Measurements from ENCODE around the gene PTPRN2.

The PTPRN2 gene

DNA sequence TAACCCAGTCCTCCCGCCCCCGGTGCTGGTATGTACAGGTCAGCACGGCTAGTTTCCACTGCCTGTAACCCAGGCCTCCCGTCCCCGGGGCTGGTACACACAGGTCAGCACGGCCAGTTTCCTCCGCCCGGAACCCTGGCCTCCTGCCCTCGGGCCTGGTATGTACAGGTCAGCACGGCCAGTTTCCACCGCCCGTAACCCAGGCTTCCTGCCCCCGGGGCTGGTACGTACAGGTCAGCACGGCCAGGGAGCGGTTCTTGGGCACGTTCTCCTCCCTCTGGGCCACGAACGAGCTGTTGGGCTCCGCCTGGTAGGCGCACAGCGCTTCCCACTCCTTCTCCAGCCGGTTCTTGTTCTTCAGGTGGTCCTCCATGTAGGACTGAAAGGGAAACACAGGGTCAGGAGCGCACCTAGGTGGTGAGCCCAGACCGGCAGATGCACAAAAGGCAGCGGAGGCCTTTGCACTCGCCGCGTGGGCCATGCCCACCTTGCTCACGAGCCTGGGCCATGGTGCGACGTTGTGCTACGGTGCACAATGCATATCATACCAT, 966.4 kb downstream of the PTPRN2 start:
- in situ Hi-C loops (cut with HindIII; ENCODE audit: low pct_unique_long_range_greater_than_20kb, low sequenced_read_pairs) = no loop called here
- peak in 1 of 2 experiments; percentile 36 for DNase-seq (ENCODE audit: low read depth in 1 of 2, low spot score in 1 of 2)
- no peak for TF ChIP-seq JUND (IDR thresholded peaks at IDR 0.05; ENCODE audit: low read depth)

DNA sequence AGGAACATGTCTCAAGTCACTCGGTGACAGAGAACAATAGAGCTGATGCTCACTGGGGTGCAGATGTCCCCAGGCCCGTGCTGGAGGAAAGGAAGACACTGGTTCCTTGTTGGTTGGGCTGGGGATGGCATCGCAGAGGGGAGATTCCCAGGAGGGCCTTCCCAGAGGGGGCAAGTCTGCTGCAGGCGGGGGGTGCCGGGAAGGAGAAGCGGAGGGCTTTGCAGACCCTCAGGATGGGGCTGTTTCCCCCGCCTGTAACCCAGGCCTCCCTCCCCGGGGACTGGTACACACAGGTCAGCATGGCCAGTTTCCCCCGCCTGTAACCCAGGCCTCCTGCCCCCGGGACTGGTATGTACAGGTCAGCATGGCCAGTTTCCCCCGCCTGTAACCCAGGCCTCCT, 967.0 kb downstream of the PTPRN2 start:
- in situ Hi-C loops (cut with HindIII; ENCODE audit: low pct_unique_long_range_greater_than_20kb, low sequenced_read_pairs) = no loop called here
- DNase-seq (ENCODE audit: low read depth in 1 of 2, low spot score in 1 of 2) = no peak
- no peak for TF ChIP-seq JUND (IDR thresholded peaks at IDR 0.05; ENCODE audit: low read depth)

DNA sequence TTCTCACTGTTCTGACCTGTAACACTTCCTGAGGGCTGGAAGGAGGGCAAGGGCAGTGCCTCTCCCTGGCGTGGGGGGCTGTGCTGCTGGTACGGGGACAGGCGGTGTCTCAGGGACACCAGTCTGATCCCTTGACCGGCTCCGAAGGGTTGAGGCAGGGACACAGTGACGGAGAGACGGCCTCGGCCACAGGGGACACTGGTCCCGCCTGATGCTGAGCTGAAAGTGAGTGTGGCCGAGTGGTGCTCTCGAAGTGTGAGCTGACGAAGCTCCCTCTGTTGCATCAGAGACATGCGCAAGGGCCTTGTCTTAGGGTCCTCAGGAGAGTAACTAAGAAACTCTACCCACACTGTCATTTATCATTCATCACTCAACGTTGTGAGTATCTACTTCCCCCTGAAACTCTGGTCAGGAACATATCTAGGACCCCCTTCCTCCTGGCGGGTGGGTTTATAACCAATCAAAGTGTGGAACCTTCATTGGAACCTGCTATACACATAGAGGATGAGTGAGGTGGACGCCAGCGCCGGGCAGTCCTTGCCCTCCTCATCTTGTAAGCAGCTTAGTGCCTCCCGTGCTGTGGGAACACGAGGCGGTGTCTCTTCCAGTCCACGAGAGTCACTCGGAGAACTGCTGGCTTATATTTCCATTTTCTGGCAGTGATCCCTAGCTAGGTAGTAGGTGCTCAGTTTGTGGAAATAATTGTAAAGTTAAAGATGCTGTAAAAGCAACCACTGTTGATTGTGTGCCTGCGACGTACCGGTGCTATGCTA, 967.7 kb downstream of the PTPRN2 start:
- in situ Hi-C loops (cut with HindIII; ENCODE audit: low pct_unique_long_range_greater_than_20kb, low sequenced_read_pairs) = no loop called here
- TF ChIP-seq JUND (IDR thresholded peaks at IDR 0.05; ENCODE audit: low read depth) = no peak
- no peak for DNase-seq (ENCODE audit: low read depth in 1 of 2, low spot score in 1 of 2)

DNA sequence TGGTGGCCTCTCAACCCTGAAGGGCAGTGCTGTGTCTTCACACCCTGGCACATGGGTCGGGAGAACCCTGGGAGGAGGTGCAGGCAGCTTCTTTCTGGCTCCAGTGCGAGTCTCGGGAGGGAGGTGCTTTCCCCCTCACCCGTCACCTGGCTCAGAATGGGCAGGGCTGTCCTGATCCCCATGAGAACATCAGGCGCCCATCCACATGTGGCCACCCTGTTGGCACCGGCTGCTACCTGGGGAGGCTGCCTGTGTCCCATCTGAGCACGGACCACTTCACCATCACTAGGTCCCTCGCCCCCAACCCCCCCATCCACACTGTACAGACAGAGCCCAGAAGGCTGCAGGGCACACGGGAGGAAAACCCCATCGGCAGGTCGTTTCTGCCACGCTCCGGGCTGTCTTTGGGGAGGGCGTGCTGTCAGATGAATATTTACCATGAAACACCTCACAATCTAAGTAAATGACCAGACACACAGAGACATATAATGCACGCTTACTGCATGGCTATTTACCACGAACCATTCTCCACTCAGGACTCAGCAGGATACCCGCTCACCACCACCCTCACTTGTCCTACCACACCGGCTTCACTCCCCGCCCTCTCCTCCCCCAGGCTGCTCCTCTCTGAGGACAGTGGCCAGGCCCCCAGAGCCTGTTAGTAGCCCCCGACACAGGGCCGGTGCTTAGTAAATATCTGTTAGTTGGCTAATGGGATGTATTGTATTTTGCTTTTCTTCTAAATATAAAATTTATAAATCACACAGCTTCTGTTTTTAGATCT, 968.6 kb downstream of the PTPRN2 start:
- no peak for TF ChIP-seq JUND (IDR thresholded peaks at IDR 0.05; ENCODE audit: low read depth)
- in situ Hi-C loops (cut with HindIII; ENCODE audit: low pct_unique_long_range_greater_than_20kb, low sequenced_read_pairs) = no loop called here
- no peak for DNase-seq (ENCODE audit: low read depth in 1 of 2, low spot score in 1 of 2)

DNA sequence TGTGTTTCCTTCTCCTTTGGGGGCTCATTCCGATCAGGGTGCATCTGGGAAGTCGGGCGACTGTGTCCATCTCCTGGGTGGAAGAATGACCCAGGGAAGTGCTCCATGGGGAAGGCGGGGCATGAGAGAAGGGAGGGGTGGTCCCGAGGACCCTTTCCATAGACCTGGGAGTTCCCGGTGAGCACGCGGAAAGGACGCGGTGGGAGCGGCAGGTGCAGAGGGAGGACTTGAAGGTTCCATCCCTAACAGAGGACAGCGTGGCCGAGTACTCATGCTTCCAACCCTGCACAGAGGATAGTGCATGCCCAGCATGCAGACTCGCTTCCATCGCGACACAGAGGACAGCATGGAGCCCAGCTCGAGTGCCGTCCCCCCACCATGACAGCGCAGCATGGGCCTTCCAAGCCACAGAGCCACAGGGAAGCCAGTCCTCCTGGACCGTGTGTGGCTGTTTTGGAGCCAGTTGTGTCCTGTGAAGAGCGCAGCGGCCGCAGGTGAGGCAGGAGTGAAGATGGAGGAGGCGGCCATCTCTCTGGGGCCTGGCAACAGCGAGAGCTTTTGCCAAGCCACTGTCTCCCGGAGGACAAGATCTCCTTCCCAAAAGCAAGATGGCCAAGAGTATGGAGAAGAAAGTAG, 969.4 kb downstream of the PTPRN2 start:
- TF ChIP-seq JUND (IDR thresholded peaks at IDR 0.05; ENCODE audit: low read depth) = no peak
- no peak for DNase-seq (ENCODE audit: low read depth in 1 of 2, low spot score in 1 of 2)
- in situ Hi-C loops (cut with HindIII; ENCODE audit: low pct_unique_long_range_greater_than_20kb, low sequenced_read_pairs) = no loop called here

DNA sequence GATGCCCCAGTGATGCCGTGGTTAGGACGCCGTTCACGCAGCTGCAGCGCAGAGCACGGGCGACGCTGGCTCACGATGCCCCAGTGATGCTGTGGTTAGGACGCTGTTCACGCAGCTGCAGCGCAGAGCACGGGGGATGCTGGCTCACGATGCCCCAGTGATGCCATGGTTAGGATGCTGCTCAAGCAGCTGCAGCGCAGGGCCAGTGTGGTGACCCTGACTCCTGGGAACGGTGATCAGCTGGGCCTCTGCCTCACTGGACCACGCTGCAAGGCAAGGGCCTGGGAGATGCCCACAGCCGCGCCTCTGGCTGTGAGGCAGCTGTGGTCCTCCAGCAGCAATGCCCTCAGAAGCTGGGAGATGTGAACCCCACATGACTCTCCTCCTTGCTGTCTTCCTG, 970.2 kb downstream of the PTPRN2 start:
- no peak for TF ChIP-seq JUND (IDR thresholded peaks at IDR 0.05; ENCODE audit: low read depth)
- no peak for DNase-seq (ENCODE audit: low read depth in 1 of 2, low spot score in 1 of 2)
- in situ Hi-C loops (cut with HindIII; ENCODE audit: low pct_unique_long_range_greater_than_20kb, low sequenced_read_pairs) = no loop called here

DNA sequence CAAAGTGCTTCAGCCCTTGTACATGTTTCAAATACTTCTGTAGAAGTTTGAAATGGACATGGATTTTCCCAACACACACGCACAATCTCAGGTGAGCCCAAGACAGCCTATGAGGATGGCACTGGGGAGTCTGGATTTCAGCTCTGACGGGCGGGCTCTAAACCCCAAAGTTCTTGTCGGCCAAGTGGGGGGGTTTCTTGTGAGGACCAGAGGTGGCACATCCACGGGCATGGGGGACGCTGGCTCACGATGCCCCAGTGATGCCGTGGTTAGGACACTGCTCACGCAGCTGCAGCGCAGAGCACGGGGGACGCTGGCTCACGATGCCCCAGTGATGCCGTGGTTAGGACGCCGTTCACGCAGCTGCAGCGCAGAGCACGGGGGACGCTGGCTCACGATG, 970.7 kb downstream of the PTPRN2 start:
- TF ChIP-seq JUND (IDR thresholded peaks at IDR 0.05; ENCODE audit: low read depth) = no peak
- DNase-seq (ENCODE audit: low read depth in 1 of 2, low spot score in 1 of 2) = no peak
- in situ Hi-C loops (cut with HindIII; ENCODE audit: low pct_unique_long_range_greater_than_20kb, low sequenced_read_pairs) = no loop called here

DNA sequence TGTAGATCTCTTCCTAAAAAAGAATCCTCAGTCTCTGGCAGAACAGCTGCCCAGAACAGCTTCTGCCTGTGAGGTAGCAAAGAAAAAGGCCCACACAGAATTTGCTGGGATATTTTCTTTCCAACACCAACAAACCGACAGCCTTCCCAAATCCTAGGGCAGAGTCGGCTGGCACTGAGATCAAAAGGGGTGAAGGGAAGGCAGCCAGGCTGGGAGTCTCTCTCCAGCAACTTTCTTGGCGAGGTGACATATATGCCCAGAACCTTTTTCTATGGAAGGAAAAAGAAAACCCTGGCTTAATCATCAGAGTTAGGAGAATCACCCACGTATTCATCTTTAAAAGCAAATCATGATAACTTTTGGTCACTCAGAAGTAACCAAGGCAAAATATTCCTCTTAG, 971.2 kb downstream of the PTPRN2 start:
- in situ Hi-C loops (cut with HindIII; ENCODE audit: low pct_unique_long_range_greater_than_20kb, low sequenced_read_pairs) = no loop called here
- no peak for DNase-seq (ENCODE audit: low read depth in 1 of 2, low spot score in 1 of 2)
- no peak for TF ChIP-seq JUND (IDR thresholded peaks at IDR 0.05; ENCODE audit: low read depth)

DNA sequence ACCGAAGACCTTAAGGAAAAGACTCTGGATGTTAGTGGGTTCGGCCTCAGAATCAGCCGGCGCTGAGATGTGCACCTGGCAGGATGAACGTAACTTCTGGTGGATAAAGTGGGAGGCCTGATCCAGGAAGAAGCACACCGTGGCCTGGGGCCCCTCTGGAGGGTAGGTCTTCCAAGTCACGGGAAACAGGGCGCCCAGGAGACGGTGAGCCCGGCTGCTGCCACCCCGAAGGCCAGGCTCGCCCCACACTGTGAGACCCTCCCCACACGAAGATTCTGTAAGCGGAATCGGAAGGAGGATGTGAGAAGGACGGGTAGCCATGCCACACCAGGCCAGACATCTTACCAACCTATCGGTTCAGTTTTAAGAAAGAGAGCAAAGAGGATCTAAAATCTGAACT, 971.8 kb downstream of the PTPRN2 start:
- in situ Hi-C loops (cut with HindIII; ENCODE audit: low pct_unique_long_range_greater_than_20kb, low sequenced_read_pairs) = no loop called here
- DNase-seq (ENCODE audit: low read depth in 1 of 2, low spot score in 1 of 2) = no peak
- TF ChIP-seq JUND (IDR thresholded peaks at IDR 0.05; ENCODE audit: low read depth) = no peak

DNA sequence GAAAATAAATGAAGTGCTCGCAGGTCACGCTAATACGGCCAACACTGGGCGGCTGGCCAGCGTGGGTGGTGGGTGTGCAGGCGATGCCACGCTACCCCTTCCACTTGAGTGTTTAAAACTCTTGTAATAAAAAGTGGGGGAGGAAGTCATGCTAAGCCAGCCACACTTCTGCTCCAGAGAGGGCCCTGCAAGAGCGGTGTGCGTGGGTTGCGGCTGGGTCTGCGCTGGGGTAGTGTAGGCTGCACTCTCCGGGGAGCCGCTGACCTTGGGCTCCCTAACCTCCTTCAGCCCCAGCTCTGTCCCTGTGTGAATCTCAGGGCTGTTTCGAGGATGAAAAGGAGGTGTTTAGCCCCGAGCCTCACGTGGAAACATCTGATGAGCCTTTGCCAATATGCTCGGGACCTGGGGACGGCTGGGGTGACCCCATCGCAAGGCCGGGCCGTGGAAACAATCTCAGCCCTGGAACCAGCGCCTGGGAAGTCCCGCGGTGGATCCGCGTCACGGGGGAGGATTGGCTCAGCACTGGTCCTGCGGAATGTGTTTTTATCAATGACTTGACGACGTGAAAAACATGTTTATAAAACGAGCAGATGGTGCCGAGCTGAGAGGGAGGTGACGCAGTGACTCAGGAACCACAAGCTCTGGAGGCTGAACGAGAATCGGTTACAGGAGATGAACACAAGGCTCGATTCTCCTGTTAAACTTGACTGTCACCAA, 972.4 kb downstream of the PTPRN2 start:
- DNase-seq (ENCODE audit: low read depth in 1 of 2, low spot score in 1 of 2) = no peak
- in situ Hi-C loops (cut with HindIII; ENCODE audit: low pct_unique_long_range_greater_than_20kb, low sequenced_read_pairs) = no loop called here
- no peak for TF ChIP-seq JUND (IDR thresholded peaks at IDR 0.05; ENCODE audit: low read depth)

DNA sequence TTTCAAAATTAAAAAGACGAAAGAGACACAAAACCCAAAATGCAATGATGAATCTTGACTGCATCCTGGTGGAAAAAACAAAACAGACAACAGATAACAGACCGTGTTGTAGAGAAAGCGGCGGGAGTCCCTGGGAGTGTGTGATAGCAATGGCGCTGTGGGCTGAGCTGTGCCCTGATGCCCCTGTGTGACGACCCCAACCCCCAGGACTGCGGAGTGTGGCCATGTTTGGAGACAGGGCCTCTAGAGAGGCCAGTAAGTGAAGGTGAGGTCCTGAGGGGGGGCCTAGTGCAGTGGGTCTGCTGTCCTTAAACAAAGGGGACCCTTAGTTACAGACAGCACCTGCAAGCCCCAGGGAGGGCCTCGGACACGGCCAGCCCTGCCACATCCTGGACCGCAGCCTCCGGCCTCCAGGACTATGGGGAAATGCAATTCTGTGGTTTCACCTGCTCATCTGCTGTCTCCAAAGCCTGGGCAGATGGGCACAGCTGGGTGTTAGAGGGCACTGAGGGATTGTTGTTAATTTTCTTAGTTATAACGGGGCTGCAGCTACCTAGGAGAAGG, 973.1 kb downstream of the PTPRN2 start:
- in situ Hi-C loops (cut with HindIII; ENCODE audit: low pct_unique_long_range_greater_than_20kb, low sequenced_read_pairs) = no loop called here
- TF ChIP-seq JUND (IDR thresholded peaks at IDR 0.05; ENCODE audit: low read depth) = no peak
- DNase-seq (ENCODE audit: low read depth in 1 of 2, low spot score in 1 of 2) = no peak

All from T47D (cell line).